HG02588 (cell line): Measurements from ENCODE around the gene ELP4.
"Not testable (repeated sequence)": the region's sequence is repeated elsewhere in the genome, so short reads cannot be mapped to it uniquely, and the experiment has no call there.

Experiments
- ATAC-seq: cut with Tn5 transposase; IDR thresholded peaks from one replicate; pipeline ENCODE4 v1.9.1; 2021; ENCODE audit warnings: mild to moderate bottlenecking, moderate library complexity; ENCODE audit not compliant: unreplicated experiment

The ELP4 gene

GRCh38 chr11:31641477-31642062 is 132.0 kb downstream of the ELP4 start:
- no peak for ATAC-seq

GRCh38 chr11:31643857-31644256 is 134.3 kb downstream of the ELP4 start:
- ATAC-seq: no peak

GRCh38 chr11:31645747-31646146 is 136.2 kb downstream of the ELP4 start:
- no peak for ATAC-seq

DNA sequence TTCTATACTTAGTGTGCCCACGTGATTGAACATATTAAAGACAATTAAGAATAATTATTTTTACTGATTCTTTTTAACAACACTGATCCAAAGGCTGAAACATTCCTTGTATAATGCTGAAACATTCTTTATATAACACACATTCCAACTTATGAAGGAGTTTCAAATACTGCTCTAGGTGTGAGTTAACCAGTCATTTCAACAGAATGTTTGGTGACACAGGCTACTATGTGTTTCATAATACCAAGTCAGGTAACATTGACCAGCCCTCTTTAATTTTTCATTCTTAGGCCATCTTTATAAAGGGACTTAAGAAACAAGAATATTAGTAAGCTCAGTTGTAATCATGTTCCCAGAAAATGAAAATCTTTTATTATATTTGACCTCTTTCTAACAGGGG is 136.6 kb downstream of the ELP4 start:
- no peak for ATAC-seq

DNA sequence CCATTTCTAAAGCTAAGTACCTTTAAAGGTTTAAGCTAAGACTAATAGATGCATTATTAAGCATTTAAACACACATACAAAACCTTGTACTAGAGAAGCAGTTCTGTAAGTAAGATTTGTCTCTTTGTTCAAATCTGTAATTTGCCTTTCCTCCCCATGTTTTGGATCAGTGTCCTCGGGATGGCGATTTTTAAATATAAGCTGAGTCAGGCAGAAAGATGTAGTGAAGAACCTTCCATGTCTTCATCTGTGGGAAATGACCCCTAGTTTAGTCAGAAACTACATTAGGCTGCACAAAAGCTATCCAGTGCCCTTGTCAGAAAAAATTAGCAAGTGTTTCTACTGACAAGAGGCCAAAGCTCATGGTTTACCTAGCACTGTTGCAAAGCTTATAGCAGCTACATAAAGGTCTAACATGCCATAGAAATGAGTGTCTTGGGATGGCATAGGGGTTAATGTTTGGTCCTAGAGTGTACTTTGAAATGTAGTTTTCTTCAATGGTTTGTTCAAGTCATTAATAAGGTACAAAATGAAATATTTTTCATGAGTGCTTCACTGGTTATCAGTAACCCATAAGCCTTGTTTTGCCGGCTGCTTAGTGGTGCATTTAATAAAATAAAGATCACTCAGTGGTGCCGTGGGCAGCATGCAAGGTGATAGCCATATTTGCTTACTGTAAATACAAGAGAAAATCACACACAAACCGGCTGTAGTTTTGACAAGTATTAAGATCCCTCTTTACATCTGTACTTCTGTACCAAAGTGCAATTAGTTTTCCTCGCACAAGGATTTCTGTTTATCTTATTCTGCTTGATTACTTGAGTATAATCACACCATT is 139.8 kb downstream of the ELP4 start:
- no peak for ATAC-seq

- no peak for ATAC-seq
Measured at GRCh38 chr11:31651208-31651607, 141.6 kb downstream of the ELP4 start.

DNA sequence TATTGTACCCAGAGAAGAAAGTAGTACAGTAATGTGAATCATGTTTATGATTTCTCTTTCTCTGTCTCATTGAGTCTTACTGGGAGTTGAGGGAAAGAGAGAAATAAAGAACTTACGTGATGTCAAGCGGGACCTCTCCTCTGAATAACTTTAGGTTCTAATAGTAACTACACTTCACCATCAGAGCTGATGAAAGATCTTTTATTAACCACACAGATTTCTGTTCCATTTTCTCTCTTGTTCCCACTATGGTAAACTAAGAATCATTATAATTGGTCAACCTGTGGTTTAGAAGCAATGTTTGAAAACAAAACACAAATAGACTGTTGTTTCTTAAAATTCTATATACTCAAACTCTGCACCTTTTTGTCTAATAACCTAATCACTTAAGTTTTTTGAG is 142.3 kb downstream of the ELP4 start:
- no peak for ATAC-seq

GRCh38 chr11:31652528-31652927 is 143.0 kb downstream of the ELP4 start:
- ATAC-seq: peak; percentile 47

GRCh38 chr11:31655483-31655882 is 145.9 kb downstream of the ELP4 start:
- no peak for ATAC-seq

DNA sequence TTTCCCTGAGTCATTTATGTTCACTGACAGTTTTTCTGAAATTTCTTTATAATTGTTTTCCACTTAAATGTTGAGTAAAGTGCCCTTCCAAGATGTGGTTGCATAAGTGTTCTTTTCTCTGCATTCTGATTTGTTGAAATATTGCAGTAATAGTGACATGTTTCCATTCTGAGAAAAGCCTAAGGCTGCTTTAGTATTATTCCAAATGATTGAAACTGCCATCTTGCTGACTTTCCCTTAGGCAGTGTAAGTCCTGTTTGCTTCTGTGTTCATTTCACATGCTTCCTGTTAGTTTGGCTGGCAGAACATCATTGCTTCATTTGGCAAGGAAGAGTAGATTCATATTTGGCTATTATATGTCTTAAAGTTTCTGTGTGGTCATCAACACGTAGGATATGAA is 146.5 kb downstream of the ELP4 start:
- ATAC-seq: no peak

GRCh38 chr11:31657091-31657490 is 147.5 kb downstream of the ELP4 start:
- ATAC-seq: no peak

DNA sequence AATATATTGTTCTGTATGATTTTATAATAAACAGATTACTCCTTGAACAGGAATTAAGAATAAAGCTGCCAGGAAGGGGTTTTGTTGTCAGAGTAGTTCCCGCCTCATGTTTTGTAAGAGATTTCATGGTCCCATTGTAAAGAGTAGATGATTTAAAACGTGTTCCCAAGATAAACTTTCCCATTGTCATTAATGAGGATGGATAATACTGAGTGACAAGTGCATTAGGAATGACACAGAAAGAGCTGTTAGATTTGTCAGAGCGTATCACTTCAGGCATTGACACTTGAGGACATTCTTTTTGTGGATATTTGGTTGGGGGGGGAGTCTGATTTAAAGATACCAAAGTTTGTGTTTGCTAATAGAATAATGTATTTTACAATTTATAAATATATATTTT is 154.6 kb downstream of the ELP4 start:
- ATAC-seq: no peak

- ATAC-seq: no peak
Measured at GRCh38 chr11:31664954-31665353, 155.4 kb downstream of the ELP4 start.

DNA sequence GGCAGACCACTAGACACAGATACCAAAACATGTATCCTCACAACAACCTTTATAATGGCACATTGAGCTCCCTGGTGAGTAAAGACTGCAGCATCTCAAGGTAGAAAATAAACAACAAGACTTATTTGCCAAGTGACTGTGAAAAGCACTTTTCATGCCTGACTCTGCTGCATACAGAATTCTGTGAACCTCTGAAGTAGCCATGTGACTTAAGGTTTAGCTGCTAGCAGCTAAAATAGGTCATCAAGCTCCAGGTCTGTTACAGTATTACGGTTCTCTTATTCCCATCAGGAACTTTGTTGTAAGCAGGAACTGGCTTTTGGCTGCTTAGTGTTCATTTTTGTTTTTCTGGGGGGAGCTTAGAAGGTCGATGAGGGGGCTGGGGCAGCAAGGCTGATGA is 162.1 kb downstream of the ELP4 start:
- no peak for ATAC-seq

DNA sequence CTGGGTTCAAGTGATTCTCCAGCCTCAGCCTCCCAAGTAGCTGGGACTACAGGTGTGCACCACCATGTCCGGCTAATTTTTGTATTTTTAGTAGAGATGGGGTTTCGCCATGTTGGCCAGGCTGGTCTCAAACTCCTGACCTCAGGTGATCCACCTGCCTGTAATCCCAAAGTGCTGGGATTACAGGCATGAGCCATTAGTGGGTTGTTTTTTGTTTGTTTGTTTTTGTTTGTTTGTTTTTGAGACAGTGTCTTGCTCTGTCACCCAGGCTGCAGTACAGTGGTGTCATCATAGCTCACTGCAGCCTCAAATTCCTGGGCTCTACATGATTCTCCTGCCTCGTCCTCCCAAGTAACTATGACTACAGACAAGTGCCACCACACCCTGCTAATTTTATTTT is 163.5 kb downstream of the ELP4 start:
- not testable (repeated sequence) for ATAC-seq

DNA sequence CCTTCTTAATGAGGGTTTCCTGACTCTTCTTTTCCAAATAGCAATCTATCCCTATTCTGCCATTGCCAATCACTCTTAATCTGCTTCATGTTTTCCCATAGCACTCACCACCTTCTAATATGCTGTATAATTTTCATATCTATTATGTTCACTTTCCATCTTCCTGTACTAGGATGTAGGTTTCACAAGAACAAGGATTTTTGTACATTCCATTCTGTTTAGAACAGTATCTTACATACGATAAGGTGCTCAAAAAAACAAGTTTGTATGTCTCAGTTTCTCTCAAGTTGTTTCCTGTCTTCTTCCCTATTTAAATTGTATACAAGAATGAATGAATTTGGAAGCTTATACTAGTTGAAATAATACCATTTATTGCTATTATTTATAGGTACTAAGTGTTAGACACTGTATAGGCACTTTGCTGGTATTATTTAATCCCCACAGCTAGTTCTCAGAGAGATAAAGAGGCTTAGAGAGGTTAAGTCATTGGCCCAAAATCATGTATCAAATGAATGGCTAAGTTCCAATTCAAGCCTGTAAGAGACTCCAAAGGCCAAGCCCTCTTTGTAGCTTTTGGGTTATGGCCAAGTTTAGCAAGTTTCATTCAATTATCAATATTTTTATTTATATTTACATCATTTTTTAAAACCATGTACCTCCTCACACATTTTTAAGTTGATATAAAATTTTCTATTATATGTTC is 166.9 kb downstream of the ELP4 start:
- no peak for ATAC-seq

DNA sequence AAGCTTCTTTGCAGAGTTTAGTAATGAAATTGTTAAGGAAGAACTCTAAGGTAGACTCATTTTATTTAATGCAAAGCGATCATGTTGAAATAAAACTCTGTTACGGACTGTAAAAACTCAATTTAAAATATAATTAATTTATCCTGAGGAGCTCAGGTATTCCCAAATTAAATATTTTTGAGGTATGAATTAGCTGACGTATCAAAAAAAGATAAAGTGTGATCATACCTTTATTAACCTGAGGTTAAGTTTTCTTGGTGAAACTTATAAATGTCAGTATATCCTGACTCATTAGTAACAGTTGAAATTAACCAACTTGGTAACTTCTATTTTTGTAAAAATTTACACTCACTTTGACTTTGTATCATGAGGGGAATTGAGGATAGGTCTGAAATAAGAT is 171.2 kb downstream of the ELP4 start:
- no peak for ATAC-seq

DNA sequence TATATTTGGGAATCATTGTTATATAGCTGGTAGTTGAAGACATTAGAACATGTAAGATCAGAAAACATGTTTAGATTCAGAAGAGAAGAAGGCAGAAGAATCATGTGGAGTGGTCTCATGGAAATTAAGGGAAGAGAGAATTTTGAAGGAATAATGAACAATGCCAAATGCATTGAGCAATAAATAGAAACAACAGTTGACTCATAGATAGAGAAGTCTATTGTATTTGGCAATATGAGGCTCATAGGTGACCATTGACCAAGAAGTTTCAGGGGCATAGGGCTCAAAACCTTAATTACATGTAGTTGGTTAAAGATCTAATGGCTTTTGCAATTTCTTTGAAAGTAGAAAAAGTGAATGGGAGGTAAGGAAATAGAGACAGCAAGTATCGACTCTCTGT is 177.7 kb downstream of the ELP4 start:
- ATAC-seq: no peak

- ATAC-seq: no peak
Measured at GRCh38 chr11:31687861-31688260, 178.3 kb downstream of the ELP4 start.

DNA sequence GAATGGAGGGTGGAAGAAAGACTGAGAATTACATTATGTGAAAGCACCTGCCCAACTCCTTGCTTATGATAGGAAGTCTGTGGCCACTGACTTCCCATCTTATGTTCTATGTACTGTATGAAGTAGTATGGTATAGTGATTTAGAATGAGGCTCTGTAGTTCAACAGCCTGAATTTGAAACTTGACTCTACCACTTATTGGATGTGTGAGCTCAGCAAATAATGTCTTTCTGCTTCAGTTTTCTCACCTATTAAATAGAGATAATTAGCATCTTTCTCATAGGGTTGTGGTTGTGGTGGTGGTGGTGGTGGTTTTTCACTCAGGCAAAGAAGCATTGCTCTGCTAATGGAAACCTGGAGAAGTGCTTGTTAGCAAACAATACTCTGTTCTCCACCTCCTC is 180.0 kb downstream of the ELP4 start:
- no peak for ATAC-seq

GRCh38 chr11:31690041-31690440 is 180.5 kb downstream of the ELP4 start:
- no peak for ATAC-seq

DNA sequence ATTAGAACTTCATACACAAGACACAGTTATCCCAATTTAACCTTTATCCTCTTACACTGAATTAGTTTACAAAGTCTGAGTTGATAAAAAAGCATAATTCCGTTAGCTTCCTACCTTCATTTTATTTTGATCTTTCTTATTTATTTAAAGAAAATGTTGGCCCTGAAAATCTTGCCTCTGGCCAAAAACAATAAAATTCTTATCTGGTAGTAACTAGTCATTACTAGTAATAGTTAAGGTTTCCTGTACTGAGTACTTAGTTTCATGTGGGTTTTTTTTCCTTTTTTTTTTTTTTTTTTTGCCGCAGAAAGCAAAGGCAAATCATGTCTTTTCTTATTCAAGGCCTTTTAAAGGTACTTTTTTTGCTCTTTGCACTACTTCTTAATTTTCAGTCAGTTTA is 180.9 kb downstream of the ELP4 start:
- ATAC-seq: no peak
